OCI-LY3 (cell line): ENCODE measurements around the gene PDLIM5.
"Not testable (repeated sequence)": the region's sequence is repeated elsewhere in the genome, so short reads cannot be mapped to it uniquely, and the experiment has no call there.

Source experiments
- H2AFZ ChIP-seq: fragments of 200-600, 300-600 bp; shearing (Covaris generic); 2 replicates; pipeline ENCODE4 v1.6.0; 2014; ENCODE audit warnings: antibody characterized with exemption, low read depth, low read length
- H3K27ac ChIP-seq: fragments of 200-600, 300-600 bp; sonication (generic); 2 replicates; pipeline ENCODE4 v1.5.1; 2014; ENCODE audit warnings: mild to moderate bottlenecking, low read length, moderate library complexity, mixed read lengths
- H3K27me3 ChIP-seq: fragments of 200-600, 300-600 bp; sonication (generic); 2 replicates; pipeline ENCODE4 v1.6.1; 2014; ENCODE audit warnings: low read depth, low read length, mixed read lengths
- H3K36me3 ChIP-seq: fragments of 200-600, 300-600 bp; sonication (generic); replicated peaks from 2 replicates; pipeline ENCODE3; 2014; ENCODE audit warnings: low read depth, low read length, mixed read lengths
- H3K4me1 ChIP-seq: fragments of 300-600, 200-600 bp; sonication (generic); 2 replicates; pipeline ENCODE4 v1.6.1; 2014; ENCODE audit warnings: low read length, mixed read lengths
- H3K4me2 ChIP-seq: fragments of 200-600, 300-600 bp; sonication (generic); 2 replicates; pipeline ENCODE4 v1.6.1; 2014; ENCODE audit warnings: low read length, mixed read lengths
- H3K4me3 ChIP-seq: fragments of 300-600, 200-600 bp; sonication (generic); 2 replicates; pipeline ENCODE4 v1.5.1; 2014; ENCODE audit warnings: antibody characterized with exemption, mild to moderate bottlenecking, low read length, moderate library complexity
- H3K79me2 ChIP-seq: fragments of 300-600, 200-600 bp; shearing (Covaris generic); 2 replicates; pipeline ENCODE4 v1.6.1; 2014; ENCODE audit warnings: mild to moderate bottlenecking, low read length, mixed read lengths
- H3K9ac ChIP-seq: fragments of 300-600, 200-600 bp; shearing (Covaris generic); 2 replicates; pipeline ENCODE4 v1.6.0; 2014; ENCODE audit warnings: mild to moderate bottlenecking, low read length, moderate library complexity
- H3K9me3 ChIP-seq: fragments of 200-600, 300-600 bp; shearing (Covaris generic); 2 replicates; pipeline ENCODE4 v1.6.1; 2014; ENCODE audit warnings: low read length, mixed read lengths; ENCODE audit not compliant: insufficient read depth
- H4K20me1 ChIP-seq: fragments of 200-600, 300-600 bp; sonication (generic); 2 replicates; pipeline ENCODE4 v1.6.1; 2016; ENCODE audit warnings: low read length, mixed read lengths; ENCODE audit not compliant: insufficient read depth
- CTCF ChIP-seq: fragments of 200-600, 300-600 bp; sonication (generic); IDR thresholded peaks from 2 replicates; pipeline ENCODE4 v1.5.1; 2014; ENCODE audit warnings: antibody characterized with exemption, low read length, low read depth
- EZH2phosphoT487 ChIP-seq: fragments of 200-600 bp; shearing (Covaris generic); IDR thresholded peaks from 2 replicates; pipeline ENCODE4 v1.6.1; 2018; ENCODE audit warnings: antibody characterized with exemption, mixed run types, low read depth

PDLIM5 gene

GRCh38 chr4:94451695-94452475 lies at the start of gene PDLIM5:
Gene PDLIM5, plus strand, starts transcription at chr4:94451942. Its CDS starts 3,347 bp downstream, at chr4:94455289.
- no peaks in the 10 kb centered on the region for H3K27me3 ChIP-seq
- peak within 1 kb of the TSS; percentile 87 for H3K9ac ChIP-seq
- no peaks in the 10 kb centered on the region for H4K20me1 ChIP-seq
- H3K4me2 ChIP-seq, result peak within 1 kb of the TSS; percentile 99
- TF ChIP-seq CTCF (peak; percentile 19; the same call in 1 of the 2 replicates), EZH2phosphoT487 (no peak)
- H3K9me3 ChIP-seq, result no peaks in the 10 kb centered on the region
- peaks cover 17% of the 10 kb centered on the region for H3K4me1 ChIP-seq
- H3K36me3 ChIP-seq, result no peaks in the 10 kb centered on the region
- peak within 1 kb of the TSS; percentile 34 for H3K27ac ChIP-seq
- H2AFZ ChIP-seq, result peak within 1 kb of the TSS; percentile 96
- peak within 1 kb of the TSS; percentile 81 for H3K4me3 ChIP-seq
- H3K79me2 ChIP-seq, result peaks cover 11% of the 10 kb centered on the region; the same call in 1 of the 2 replicates

GRCh38 chr4:94402439-94402838 lies 49.3 kb upstream of the PDLIM5 start:
- not testable (repeated sequence) for H3K4me3 ChIP-seq, H2AFZ ChIP-seq, H3K9me3 ChIP-seq, H3K9ac ChIP-seq, H3K4me2 ChIP-seq, H3K36me3 ChIP-seq, H4K20me1 ChIP-seq, H3K79me2 ChIP-seq, H3K27ac ChIP-seq, H3K27me3 ChIP-seq, H3K4me1 ChIP-seq

GRCh38 chr4:94403751-94404150 lies 48.0 kb upstream of the PDLIM5 start:
- Histone ChIP-seq H3K4me3 (no peak overlapping the region), H3K36me3 (no peaks in the 10 kb centered on the region)

GRCh38 chr4:94406668-94407437 lies 44.9 kb upstream of the PDLIM5 start:
- Histone ChIP-seq H4K20me1 (no peaks in the 10 kb centered on the region), H3K4me2 (no peak overlapping the region), H3K9ac (no peak overlapping the region), H3K79me2 (no peaks in the 10 kb centered on the region), H3K9me3 (no peaks in the 10 kb centered on the region), H2AFZ (no peak overlapping the region), H3K4me1 (no peaks in the 10 kb centered on the region), H3K27me3 (no peaks in the 10 kb centered on the region), H3K27ac (no peak overlapping the region), H3K4me3 (no peak overlapping the region), H3K36me3 (no peaks in the 10 kb centered on the region)
- TF ChIP-seq EZH2phosphoT487 (no peak), CTCF (peak; percentile 93)

More at GRCh38 chr4:94403751-94404150, 48.0 kb upstream of the PDLIM5 start:
- no peaks in the 10 kb centered on the region for H3K4me1 ChIP-seq
- no peak overlapping the region for H2AFZ ChIP-seq
- no peak overlapping the region for H3K27ac ChIP-seq
- no peak overlapping the region for H3K9ac ChIP-seq
- no peaks in the 10 kb centered on the region for H3K79me2 ChIP-seq
- TF ChIP-seq CTCF (no peak), EZH2phosphoT487 (no peak)
- H3K4me2 ChIP-seq, result no peak overlapping the region
- H3K9me3 ChIP-seq, result no peaks in the 10 kb centered on the region
- H4K20me1 ChIP-seq, result no peaks in the 10 kb centered on the region
- no peaks in the 10 kb centered on the region for H3K27me3 ChIP-seq
